Activated naive CD8-positive, alpha-beta T cell treated with anti-CD3 and anti-CD28 coated beads, Interleukin-2, amount 50 U/mL, for 24 hours (primary cell): ENCODE data around the gene ASGR1.
A peak's percentile ranks its signal among the peaks of the same experiment; 100 is the strongest.
"Not testable (repeated sequence)": the region's sequence is repeated elsewhere in the genome, so short reads cannot be mapped to it uniquely, and the experiment has no call there.

Experiments
- ATAC-seq: fragments of 150-1000 bp; cut with Tn5 transposase; one replicate; pipeline ENCODE4 v1.10.0; 2021
- DNase-seq: peaks from one replicate; pipeline ENCODE4 v3.0.0; 2021
- H3K27ac Mint-ChIP-seq: one replicate; pipeline ENCODE4 v1.8.0; 2021; ENCODE audit warnings: mild to moderate bottlenecking, mixed read lengths
- H3K27me3 Mint-ChIP-seq: one replicate; pipeline ENCODE4 v1.8.0; 2021; ENCODE audit warnings: mixed read lengths
- H3K36me3 Mint-ChIP-seq: one replicate; pipeline ENCODE4 v1.8.0; 2021; ENCODE audit warnings: low read depth, mixed read lengths
- H3K4me1 Mint-ChIP-seq: one replicate; pipeline ENCODE4 v1.8.0; 2021; ENCODE audit warnings: mixed read lengths
- H3K4me3 Mint-ChIP-seq: one replicate; pipeline ENCODE4 v1.8.0; 2021; ENCODE audit warnings: mild to moderate bottlenecking, moderate library complexity, mixed read lengths
- H3K9me3 Mint-ChIP-seq: one replicate; pipeline ENCODE4 v1.8.0; 2021; ENCODE audit warnings: mixed read lengths

The ASGR1 gene

GRCh38 chr17:7184647-7185046 lies 5.5 kb upstream of the ASGR1 start:
- Mint-ChIP-seq H3K27ac (no peak overlapping the region), H3K36me3 (no peaks in the 10 kb centered on the region), H3K27me3 (no peaks in the 10 kb centered on the region), H3K4me1 (no peaks in the 10 kb centered on the region), H3K4me3 (no peak overlapping the region), H3K9me3 (no peaks in the 10 kb centered on the region)
- ATAC-seq (no peak), DNase-seq (no peak)

- Mint-ChIP-seq H3K36me3 (no peaks in the 10 kb centered on the region), H3K4me3 (no peak overlapping the region)
Measured at GRCh38 chr17:7184091-7184488, 4.9 kb upstream of the ASGR1 start.

GRCh38 chr17:7183433-7184090 lies 4.4 kb upstream of the ASGR1 start:
- no peaks in the 10 kb centered on the region for H3K36me3 Mint-ChIP-seq
- H3K9me3 Mint-ChIP-seq = no peaks in the 10 kb centered on the region
- no peak overlapping the region for H3K4me3 Mint-ChIP-seq
- H3K27ac Mint-ChIP-seq = no peak overlapping the region
- H3K27me3 Mint-ChIP-seq = no peaks in the 10 kb centered on the region
- no peaks in the 10 kb centered on the region for H3K4me1 Mint-ChIP-seq
- ATAC-seq (no peak), DNase-seq (no peak)

More at GRCh38 chr17:7184091-7184488, 4.9 kb upstream of the ASGR1 start:
- Mint-ChIP-seq H3K9me3 (no peaks in the 10 kb centered on the region), H3K27ac (no peak overlapping the region), H3K4me1 (no peaks in the 10 kb centered on the region), H3K27me3 (no peaks in the 10 kb centered on the region)
- ATAC-seq (no peak), DNase-seq (no peak)

- Mint-ChIP-seq H3K4me1 (peaks cover 11% of the 10 kb centered on the region), H3K27me3 (peaks cover 12% of the 10 kb centered on the region)
- not testable (repeated sequence) for DNase-seq, ATAC-seq, H3K4me3 Mint-ChIP-seq, H3K9me3 Mint-ChIP-seq, H3K27ac Mint-ChIP-seq, H3K36me3 Mint-ChIP-seq
Measured at GRCh38 chr17:7182101-7182500, 2.9 kb upstream of the ASGR1 start.

GRCh38 chr17:7178973-7179316 lies 225 bp downstream of the ASGR1 start:
- no peak for DNase-seq
- Mint-ChIP-seq H3K27ac (no peak overlapping the region), H3K27me3 (peaks cover 12% of the 10 kb centered on the region), H3K4me3 (no peak overlapping the region), H3K36me3 (no peaks in the 10 kb centered on the region), H3K9me3 (no peaks in the 10 kb centered on the region), H3K4me1 (peaks cover 11% of the 10 kb centered on the region)
- no peak for ATAC-seq

GRCh38 chr17:7177954-7178477 lies 1.2 kb downstream of the ASGR1 start:
- peak overlapping the region; percentile 11 for H3K27ac Mint-ChIP-seq
- H3K27me3 Mint-ChIP-seq = peaks cover 12% of the 10 kb centered on the region
- peaks cover 11% of the 10 kb centered on the region for H3K4me1 Mint-ChIP-seq
- no peaks in the 10 kb centered on the region for H3K36me3 Mint-ChIP-seq
- DNase-seq (peak; percentile 12), ATAC-seq (no peak)
- peak overlapping the region; percentile 66 for H3K4me3 Mint-ChIP-seq
- no peaks in the 10 kb centered on the region for H3K9me3 Mint-ChIP-seq

- Mint-ChIP-seq H3K36me3 (no peaks in the 10 kb centered on the region), H3K4me1 (peaks cover 11% of the 10 kb centered on the region), H3K27ac (peak overlapping the region; percentile 11), H3K27me3 (peaks cover 12% of the 10 kb centered on the region), H3K9me3 (no peaks in the 10 kb centered on the region), H3K4me3 (peak overlapping the region; percentile 66)
- ATAC-seq = peak; percentile 64
- peak; percentile 66 for DNase-seq
Measured at GRCh38 chr17:7177191-7177953, 1.8 kb downstream of the ASGR1 start.

- H3K4me1 Mint-ChIP-seq = peaks cover 11% of the 10 kb centered on the region
- H3K36me3 Mint-ChIP-seq = no peaks in the 10 kb centered on the region
- no peaks in the 10 kb centered on the region for H3K9me3 Mint-ChIP-seq
- peaks cover 12% of the 10 kb centered on the region for H3K27me3 Mint-ChIP-seq
- no peak overlapping the region for H3K4me3 Mint-ChIP-seq
- DNase-seq = no peak
- H3K27ac Mint-ChIP-seq = no peak overlapping the region
- no peak for ATAC-seq
Measured at GRCh38 chr17:7176841-7177190, 2.4 kb downstream of the ASGR1 start.

GRCh38 chr17:7176107-7176840 lies 2.9 kb downstream of the ASGR1 start:
- no peak for DNase-seq
- H3K36me3 Mint-ChIP-seq = no peaks in the 10 kb centered on the region

GRCh38 chr17:7175330-7175733 lies 3.8 kb downstream of the ASGR1 start:
- peaks cover 12% of the 10 kb centered on the region for H3K27me3 Mint-ChIP-seq
- no peak for DNase-seq
- no peak overlapping the region for H3K27ac Mint-ChIP-seq
- peaks cover 11% of the 10 kb centered on the region for H3K4me1 Mint-ChIP-seq
- H3K36me3 Mint-ChIP-seq = no peaks in the 10 kb centered on the region
- H3K4me3 Mint-ChIP-seq = no peak overlapping the region
- no peaks in the 10 kb centered on the region for H3K9me3 Mint-ChIP-seq
- no peak for ATAC-seq

More at GRCh38 chr17:7176107-7176840, 2.9 kb downstream of the ASGR1 start:
- H3K9me3 Mint-ChIP-seq = no peaks in the 10 kb centered on the region
- H3K27ac Mint-ChIP-seq = no peak overlapping the region
- peaks cover 12% of the 10 kb centered on the region for H3K27me3 Mint-ChIP-seq
- no peak overlapping the region for H3K4me3 Mint-ChIP-seq
- H3K4me1 Mint-ChIP-seq = peaks cover 11% of the 10 kb centered on the region
- no peak for ATAC-seq

- Mint-ChIP-seq H3K36me3 (no peaks in the 10 kb centered on the region), H3K4me1 (peaks cover 11% of the 10 kb centered on the region), H3K27me3 (peaks cover 12% of the 10 kb centered on the region), H3K4me3 (no peak overlapping the region), H3K9me3 (no peaks in the 10 kb centered on the region), H3K27ac (no peak overlapping the region)
- ATAC-seq = no peak
- DNase-seq = no peak
Measured at GRCh38 chr17:7174603-7175326, 4.4 kb downstream of the ASGR1 start.

GRCh38 chr17:7173687-7174602 lies 5.2 kb downstream of the ASGR1 start:
- Mint-ChIP-seq H3K4me1 (peaks cover 11% of the 10 kb centered on the region), H3K4me3 (no peak overlapping the region), H3K9me3 (no peaks in the 10 kb centered on the region), H3K27ac (no peak overlapping the region), H3K36me3 (peaks cover 2% of the 10 kb centered on the region), H3K27me3 (peaks cover 12% of the 10 kb centered on the region)
- DNase-seq (peak; percentile 65), ATAC-seq (peak; percentile 66)

- H3K4me1 Mint-ChIP-seq, ATAC-seq, H3K27ac Mint-ChIP-seq, DNase-seq, H3K9me3 Mint-ChIP-seq, H3K36me3 Mint-ChIP-seq, H3K27me3 Mint-ChIP-seq, H3K4me3 Mint-ChIP-seq: not testable (repeated sequence)
Measured at GRCh38 chr17:7172522-7173191, 6.5 kb downstream of the ASGR1 start.
